ENCODE results near the gene PSME2.

DNA sequence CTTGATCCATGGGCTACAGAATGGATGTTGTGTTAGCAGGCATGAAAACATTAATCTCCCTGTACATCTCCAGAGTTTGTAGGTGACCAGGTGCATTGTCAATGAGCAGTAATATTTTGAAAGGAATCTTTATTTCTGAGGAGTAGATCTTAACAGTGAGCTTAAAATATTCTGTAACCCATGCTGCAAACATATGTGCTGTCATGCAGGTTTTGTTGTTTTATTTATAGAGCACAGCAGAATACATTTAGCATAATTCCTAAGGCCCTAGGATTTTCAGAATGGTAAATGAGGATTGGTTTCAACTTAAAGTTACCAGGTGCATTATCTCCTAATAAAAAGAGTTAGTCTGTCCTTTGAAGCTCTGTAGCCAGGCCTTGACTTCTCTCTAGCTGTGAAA, 19.5 kb downstream of the PSME2 start:
- TF ChIP-seq POLR2A (IDR thresholded peaks at IDR 0.05; ENCODE audit: low read length) (no peak), GATA1 (IDR thresholded peaks at IDR 0.05; ENCODE audit: low read depth, low read length) (no peak)
